OCI-LY1 (cell line): ENCODE results near the gene DPP9.

Experiments
- EZH2 ChIP-seq: fragments of 200-600 bp; sonication (generic), shearing (Covaris generic); IDR thresholded peaks from 2 replicates; pipeline ENCODE4 v1.8.0; 2017; ENCODE audit warnings: borderline replicate concordance, mixed run types, mild to moderate bottlenecking, antibody characterized with exemption, low read length, moderate library complexity, mixed read lengths
- TF ChIP-seq, protein P1 (sequence below): fragments of 200-600 bp; sonication (generic), shearing (Covaris generic); IDR thresholded peaks from 2 replicates; pipeline ENCODE4 v1.5.1; 2017; ENCODE audit warnings: mild to moderate bottlenecking, antibody characterized with exemption, low read length, moderate library complexity, mixed read lengths

DNA sequence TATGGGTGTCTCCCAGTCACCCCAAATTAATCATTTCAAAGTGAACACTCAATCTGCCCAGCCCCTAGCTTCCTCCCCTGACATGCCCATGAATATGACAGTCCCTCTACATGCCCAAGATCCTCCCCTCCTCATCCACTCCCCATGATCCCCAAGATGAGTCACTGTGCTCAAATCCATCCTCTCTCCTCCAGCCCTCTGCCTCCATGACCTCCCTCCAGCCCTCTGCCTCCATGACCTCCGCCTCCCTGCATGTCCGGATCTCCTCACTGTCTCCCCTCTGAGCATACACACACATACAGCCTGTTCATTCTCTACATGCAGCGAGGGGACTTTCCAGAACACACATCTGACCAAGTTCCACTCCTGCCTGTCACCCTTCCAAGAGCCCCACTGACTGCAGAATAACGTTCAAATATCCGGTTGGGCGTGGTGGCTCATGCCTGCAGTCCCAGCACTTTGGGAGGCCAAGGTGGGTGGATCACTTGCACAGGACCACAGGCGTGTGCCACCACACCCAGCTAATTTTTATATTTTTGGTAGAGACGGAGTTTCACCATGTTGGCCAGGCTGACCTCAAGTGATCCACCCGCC lies 49.5 kb upstream of the DPP9 start:
- TF ChIP-seq, protein P1, sequence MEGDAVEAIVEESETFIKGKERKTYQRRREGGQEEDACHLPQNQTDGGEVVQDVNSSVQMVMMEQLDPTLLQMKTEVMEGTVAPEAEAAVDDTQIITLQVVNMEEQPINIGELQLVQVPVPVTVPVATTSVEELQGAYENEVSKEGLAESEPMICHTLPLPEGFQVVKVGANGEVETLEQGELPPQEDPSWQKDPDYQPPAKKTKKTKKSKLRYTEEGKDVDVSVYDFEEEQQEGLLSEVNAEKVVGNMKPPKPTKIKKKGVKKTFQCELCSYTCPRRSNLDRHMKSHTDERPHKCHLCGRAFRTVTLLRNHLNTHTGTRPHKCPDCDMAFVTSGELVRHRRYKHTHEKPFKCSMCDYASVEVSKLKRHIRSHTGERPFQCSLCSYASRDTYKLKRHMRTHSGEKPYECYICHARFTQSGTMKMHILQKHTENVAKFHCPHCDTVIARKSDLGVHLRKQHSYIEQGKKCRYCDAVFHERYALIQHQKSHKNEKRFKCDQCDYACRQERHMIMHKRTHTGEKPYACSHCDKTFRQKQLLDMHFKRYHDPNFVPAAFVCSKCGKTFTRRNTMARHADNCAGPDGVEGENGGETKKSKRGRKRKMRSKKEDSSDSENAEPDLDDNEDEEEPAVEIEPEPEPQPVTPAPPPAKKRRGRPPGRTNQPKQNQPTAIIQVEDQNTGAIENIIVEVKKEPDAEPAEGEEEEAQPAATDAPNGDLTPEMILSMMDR: no peak
- no peak for TF ChIP-seq EZH2
